NT2/D1 (cell line): ENCODE data around the gene SPCS2.
"Not testable (repeated sequence)": the region's sequence is repeated elsewhere in the genome, so short reads cannot be mapped to it uniquely, and the experiment has no call there.

Source experiments
- SUZ12 ChIP-seq: IDR thresholded peaks from 2 replicates; pipeline ENCODE4 v1.6.1; 2011; ENCODE audit not compliant: insufficient read length, insufficient read depth; ENCODE audit errors: extremely low read depth
- YY1 ChIP-seq: IDR thresholded peaks from 2 replicates; pipeline ENCODE4 v1.6.1; 2011; ENCODE audit not compliant: insufficient read length, insufficient read depth

DNA sequence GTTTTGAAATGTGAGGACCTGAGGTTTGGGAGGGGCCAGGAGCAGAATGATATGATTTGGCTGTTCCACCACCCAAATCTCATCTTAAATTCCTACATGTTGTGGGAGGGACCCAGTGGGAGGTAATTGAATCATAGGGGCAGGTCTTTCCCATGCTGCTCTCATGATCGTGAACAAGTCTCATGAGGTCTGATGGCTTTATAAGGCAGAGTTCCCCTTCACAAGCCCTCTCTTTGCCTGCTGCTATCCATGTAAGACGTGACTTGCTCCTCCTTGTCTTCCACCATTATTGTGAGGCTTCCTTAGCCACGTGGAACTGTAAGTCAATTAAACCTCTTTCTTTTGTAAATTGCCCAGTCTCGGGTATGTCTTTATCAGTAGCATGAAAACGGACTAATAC lies 71.3 kb downstream of the SPCS2 start:
- TF ChIP-seq YY1, SUZ12: not testable (repeated sequence)
